Stomach (tissue), 9 donors: ENCODE data around the gene PDZRN3. TPM values are rescaled to one million over a fixed set of nuclear protein-coding genes. Genes with fewer than 3 reads are reported as not detected.

ENCODE experiments used
- DNase-seq, 2 donors: peaks; one replicate each; pipeline versions ENCODE4 v3.0.0 to v3.0.0-alpha.2; 2013 to 2019
- H3K27ac ChIP-seq, 5 donors: fragments of 200-600 bp in 4 of 5; sonication (generic) in 4 of 5; one replicate each; pipeline ENCODE4 v1.5.1; 2013 to 2019; ENCODE audit warnings: mild to moderate bottlenecking in 1 of 5, moderate library complexity in 1 of 5
- H3K27me3 ChIP-seq, 3 donors: fragments of 200-600 bp; sonication (generic); one replicate each; pipeline ENCODE4 v1.5.1; 2017 to 2019; ENCODE audit warnings: mixed run types in 1 of 3
- H3K36me3 ChIP-seq, 4 donors: fragments of 200-600 bp; sonication (generic); 1 replicate in 3 of 4; 2 replicates in 1 of 4; pipeline ENCODE4 v1.5.1; 2016 to 2019
- H3K4me1 ChIP-seq, 4 donors: fragments of 200-600 bp; sonication (generic); one replicate each; pipeline ENCODE4 v1.5.1; 2016 to 2019
- H3K4me3 ChIP-seq, 4 donors: fragments of 200-600 bp; sonication (generic) in 3 of 4; one replicate each; pipeline ENCODE4 v1.5.1; 2016 to 2019; ENCODE audit warnings: mild to moderate bottlenecking in 1 of 4
- H3K9me3 ChIP-seq, 4 donors: fragments of 200-600 bp; sonication (generic); one replicate each; pipeline ENCODE4 v1.5.1; 2016 to 2019
- EP300 ChIP-seq: sonication (generic); formaldehyde crosslinking; IDR thresholded peaks from one replicate; pipeline ENCODE4 v1.6.1; 2017; ENCODE audit warnings: antibody characterized with exemption
- POLR2A ChIP-seq, 4 donors: fragments of 450-650 bp; IDR thresholded peaks; one replicate each; pipeline ENCODE4 v1.6.1; 2016; ENCODE audit warnings: antibody characterized with exemption in 4 of 4, control low read depth in 2 of 4, mild to moderate bottlenecking in 1 of 4, moderate library complexity in 1 of 4
- POLR2AphosphoS5 ChIP-seq, 3 donors: sonication (generic); formaldehyde crosslinking; IDR thresholded peaks; one replicate each; pipeline ENCODE4 v1.6.1; 2016; ENCODE audit warnings: antibody characterized with exemption in 3 of 3
- WGBS, 5 donors: extraction: QIAGEN DNeasy Blood & Tissue Kit in 3 of 5; methylation state at CpG; one replicate each; pipeline versions ENCODE4 v1.1.5 to v1.1.7; 2013 to 2018; 5-methylcytosine and 5-hydroxymethylcytosine counted together
- intact Hi-C: fragments of 100-400 bp; cut with DNase I; formaldehyde crosslinking; loops from one replicate; pipeline ENCODE4 v1.15.1; 2023; ENCODE audit warnings: low total_unique reads
- polyA plus RNA-seq, 3 donors: library from polyadenylated mRNA; stranded (reverse); fragments of 200-250 nt; gene quantifications; one replicate each; pipeline ENCODE4 v1.2.3, GENCODE V29; 2013
- total RNA-seq, 5 donors: library from RNA; depleted of rRNA; stranded (reverse); fragments of >200 nt; gene quantifications; one replicate each; pipeline versions ENCODE4 v1.1.0 to v1.2.3, GENCODE V29; 2014 to 2016
- TF ChIP-seq, protein P1 (sequence below), 7 experiments: fragments of 450-650 bp in 4 of 7; fragments of 200-600 bp in 3 of 7; sonication (generic) in 3 of 7; IDR thresholded peaks; one replicate each; pipeline ENCODE4 v1.5.1; 2016 to 2019; ENCODE audit warnings: antibody characterized with exemption in 7 of 7, control low read depth in 2 of 7, mild to moderate bottlenecking in 1 of 7
- donor health status: healthy with polysubstance abuse.
- donor health status: Bipolar disorder and iron deficiency.
- donor health status: healthy.

Gene PDZRN3
- total and polyA plus RNA-seq, 8 donors, result 21.9 to 174 (median 63.0) TPM

DNA sequence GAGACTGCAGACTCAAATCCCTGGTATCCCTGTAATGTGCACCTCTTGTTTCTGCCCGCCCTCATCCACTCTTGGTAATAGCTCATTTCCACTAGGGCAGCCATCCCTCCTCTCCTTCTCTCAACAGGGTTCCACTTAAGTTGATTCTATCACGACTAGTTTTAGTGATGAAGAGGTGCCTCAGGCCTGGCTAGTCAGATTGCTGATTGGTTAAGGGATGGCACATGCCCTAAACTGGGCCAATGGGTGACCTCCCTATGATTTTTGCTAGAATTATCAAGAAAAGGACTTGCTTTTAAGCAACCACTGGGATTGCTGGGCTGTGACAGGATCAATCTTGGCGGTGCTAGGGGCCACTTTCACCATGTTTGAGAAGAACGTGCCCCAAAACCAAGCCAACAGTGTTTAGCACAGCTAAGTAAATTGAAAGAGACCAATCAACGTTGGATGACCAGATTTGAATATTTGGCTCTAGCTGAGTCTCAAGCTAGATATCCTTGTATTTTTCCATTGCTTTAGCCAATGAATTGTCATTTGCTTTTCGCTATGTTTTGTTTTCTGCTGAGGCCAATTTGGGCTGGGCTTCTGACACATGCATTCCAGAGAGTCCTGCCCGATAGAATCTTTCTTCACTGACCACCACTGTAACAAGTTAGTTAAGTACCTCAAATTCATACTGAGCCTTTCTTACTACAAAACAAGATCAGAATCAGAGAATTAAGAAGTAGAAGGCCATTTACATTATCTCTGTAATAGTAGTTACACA, 131.0 kb downstream of the PDZRN3 start:
- TF ChIP-seq, protein P1, sequence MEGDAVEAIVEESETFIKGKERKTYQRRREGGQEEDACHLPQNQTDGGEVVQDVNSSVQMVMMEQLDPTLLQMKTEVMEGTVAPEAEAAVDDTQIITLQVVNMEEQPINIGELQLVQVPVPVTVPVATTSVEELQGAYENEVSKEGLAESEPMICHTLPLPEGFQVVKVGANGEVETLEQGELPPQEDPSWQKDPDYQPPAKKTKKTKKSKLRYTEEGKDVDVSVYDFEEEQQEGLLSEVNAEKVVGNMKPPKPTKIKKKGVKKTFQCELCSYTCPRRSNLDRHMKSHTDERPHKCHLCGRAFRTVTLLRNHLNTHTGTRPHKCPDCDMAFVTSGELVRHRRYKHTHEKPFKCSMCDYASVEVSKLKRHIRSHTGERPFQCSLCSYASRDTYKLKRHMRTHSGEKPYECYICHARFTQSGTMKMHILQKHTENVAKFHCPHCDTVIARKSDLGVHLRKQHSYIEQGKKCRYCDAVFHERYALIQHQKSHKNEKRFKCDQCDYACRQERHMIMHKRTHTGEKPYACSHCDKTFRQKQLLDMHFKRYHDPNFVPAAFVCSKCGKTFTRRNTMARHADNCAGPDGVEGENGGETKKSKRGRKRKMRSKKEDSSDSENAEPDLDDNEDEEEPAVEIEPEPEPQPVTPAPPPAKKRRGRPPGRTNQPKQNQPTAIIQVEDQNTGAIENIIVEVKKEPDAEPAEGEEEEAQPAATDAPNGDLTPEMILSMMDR (IDR thresholded peaks at IDR 0.05), result no peak
- TF ChIP-seq EP300 (no peak), POLR2A (IDR thresholded peaks at IDR 0.05) (no peak), POLR2AphosphoS5 (IDR thresholded peaks at IDR 0.05) (no peak)
- no peak for DNase-seq
- Histone ChIP-seq H3K27ac (peak overlapping the region in 1 of 5 donors; percentile 5), H3K36me3 (no peaks in the 10 kb centered on the region), H3K27me3 (no peaks in the 10 kb centered on the region), H3K4me1 (peaks cover 3 to 49% (median 28%) of the 10 kb centered on the region in 4 donors), H3K4me3 (no peak overlapping the region), H3K9me3 (no peaks in the 10 kb centered on the region)
- 55 to 72% (median 67%) methylated on average over 7 of the region's 7 CpGs for WGBS, 5 donors
- intact Hi-C loops, result no loop called here

GRCh38 chr3:73492186-73492585, 132.6 kb downstream of the PDZRN3 start:
- peaks cover 3 to 65% (median 31%) of the 10 kb centered on the region in 4 donors for H3K4me1 ChIP-seq
- no peaks in the 10 kb centered on the region for H3K9me3 ChIP-seq
- WGBS, 5 donors, result 70 to 76% (median 74%) methylated on average over 5 of the region's 5 CpGs
- H3K36me3 ChIP-seq, result no peaks in the 10 kb centered on the region
- no peaks in the 10 kb centered on the region for H3K27me3 ChIP-seq
- intact Hi-C loops, result no loop called here
- no peak for DNase-seq
- TF ChIP-seq, protein P1 (IDR thresholded peaks at IDR 0.05), result no peak
- TF ChIP-seq POLR2A (IDR thresholded peaks at IDR 0.05), result no peak
- TF ChIP-seq EP300, result no peak
- TF ChIP-seq POLR2AphosphoS5 (IDR thresholded peaks at IDR 0.05), result no peak
- H3K27ac ChIP-seq, result no peak overlapping the region
- no peak overlapping the region for H3K4me3 ChIP-seq

GRCh38 chr3:73491287-73491662, 133.5 kb downstream of the PDZRN3 start:
- Histone ChIP-seq H3K9me3 (no peaks in the 10 kb centered on the region), H3K27me3 (no peaks in the 10 kb centered on the region), H3K4me1 (peaks cover 3 to 72% (median 33%) of the 10 kb centered on the region in 4 donors), H3K27ac (peak overlapping the region in 2 of 5 donors; percentile 6 to 22), H3K4me3 (no peak overlapping the region), H3K36me3 (no peaks in the 10 kb centered on the region)
- intact Hi-C loops, result no loop called here
- TF ChIP-seq, protein P1 (IDR thresholded peaks at IDR 0.05), result no peak
- TF ChIP-seq POLR2A (IDR thresholded peaks at IDR 0.05) (no peak), EP300 (no peak), POLR2AphosphoS5 (IDR thresholded peaks at IDR 0.05) (no peak)
- no peak for DNase-seq

DNA sequence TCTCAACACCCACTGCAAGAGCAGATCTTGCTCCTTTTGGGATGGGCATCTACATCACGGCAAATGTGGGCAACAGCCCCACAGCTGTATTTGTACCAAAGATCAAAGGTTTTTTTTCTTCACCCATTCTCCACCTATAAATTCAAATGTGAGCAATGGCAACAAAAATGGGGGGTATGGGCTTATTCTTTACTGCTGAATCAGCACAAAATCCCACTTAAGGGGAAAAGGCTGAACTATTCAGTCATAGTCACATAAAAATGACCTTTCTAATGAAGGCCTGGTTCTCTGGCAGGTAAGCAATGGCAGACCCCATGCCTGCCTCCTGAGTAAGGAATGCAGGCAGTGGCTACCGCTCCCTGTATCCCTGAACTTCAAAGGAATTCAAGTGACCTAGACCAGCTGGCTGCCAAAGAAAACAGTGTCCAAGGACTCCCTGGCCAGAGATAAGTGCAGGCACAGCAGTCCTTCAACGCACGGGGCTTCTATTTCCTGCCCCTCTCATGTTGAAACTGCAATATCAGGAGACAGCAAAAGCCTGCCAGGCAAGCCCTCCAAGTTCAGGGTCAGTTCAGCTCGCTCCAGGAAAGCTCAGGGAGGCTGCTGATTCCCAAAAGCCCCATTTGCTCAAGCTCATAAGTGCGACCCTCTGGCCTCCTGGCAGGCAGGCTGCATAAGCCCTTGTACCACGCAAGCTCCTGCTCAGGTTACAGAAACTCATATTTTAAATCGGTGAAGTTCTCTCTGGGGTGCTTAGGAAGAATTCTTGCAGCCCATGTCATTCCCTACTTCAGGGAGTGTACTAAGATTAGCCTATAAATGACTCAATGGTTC, 134.1 kb downstream of the PDZRN3 start:
- TF ChIP-seq, protein P1 (IDR thresholded peaks at IDR 0.05), result no peak
- TF ChIP-seq POLR2A (IDR thresholded peaks at IDR 0.05) (no peak), EP300 (no peak), POLR2AphosphoS5 (IDR thresholded peaks at IDR 0.05) (peak in 1 of 3 donors; percentile 18)
- 31 to 45% (median 38%) methylated on average over 4 to 8 of the region's 8 CpGs for WGBS, 5 donors
- peak overlapping the region in 4 of 5 donors; percentile 6 to 24 (median 18) for H3K27ac ChIP-seq
- H3K27me3 ChIP-seq, result no peaks in the 10 kb centered on the region
- no peaks in the 10 kb centered on the region for H3K36me3 ChIP-seq
- peaks cover 3 to 78% (median 36%) of the 10 kb centered on the region in 4 donors for H3K4me1 ChIP-seq
- intact Hi-C loops, result no loop called here
- DNase-seq, result peak in 1 of 2 donors; percentile 60
- no peak overlapping the region for H3K4me3 ChIP-seq
- H3K9me3 ChIP-seq, result no peaks in the 10 kb centered on the region
